Measurements from ENCODE around the gene COMT.

DNA sequence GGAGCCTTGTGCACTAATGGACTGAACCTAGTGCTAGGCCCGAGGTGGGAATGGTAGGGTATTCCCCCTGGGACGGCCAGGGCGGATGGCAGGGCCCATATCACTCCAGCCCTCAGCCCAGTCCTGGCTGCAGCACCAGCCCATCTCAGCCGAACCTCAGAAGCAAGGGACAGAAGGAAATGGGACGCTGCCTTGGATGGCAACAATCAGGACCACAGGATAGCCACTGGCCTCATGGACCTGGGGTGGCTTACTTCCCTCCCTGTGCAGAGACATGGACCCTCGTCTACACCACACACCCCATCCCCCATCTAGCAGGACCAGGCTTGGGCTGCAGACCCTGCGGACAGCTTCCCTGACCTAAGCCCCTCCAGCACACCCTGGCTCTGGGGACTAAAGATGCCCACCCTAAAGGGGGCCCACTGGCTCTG lies 50.9 kb downstream of the COMT start:
- TF ChIP-seq POLR2A (IDR thresholded peaks at IDR 0.05): no peak
- TF ChIP-seq, protein P1, sequence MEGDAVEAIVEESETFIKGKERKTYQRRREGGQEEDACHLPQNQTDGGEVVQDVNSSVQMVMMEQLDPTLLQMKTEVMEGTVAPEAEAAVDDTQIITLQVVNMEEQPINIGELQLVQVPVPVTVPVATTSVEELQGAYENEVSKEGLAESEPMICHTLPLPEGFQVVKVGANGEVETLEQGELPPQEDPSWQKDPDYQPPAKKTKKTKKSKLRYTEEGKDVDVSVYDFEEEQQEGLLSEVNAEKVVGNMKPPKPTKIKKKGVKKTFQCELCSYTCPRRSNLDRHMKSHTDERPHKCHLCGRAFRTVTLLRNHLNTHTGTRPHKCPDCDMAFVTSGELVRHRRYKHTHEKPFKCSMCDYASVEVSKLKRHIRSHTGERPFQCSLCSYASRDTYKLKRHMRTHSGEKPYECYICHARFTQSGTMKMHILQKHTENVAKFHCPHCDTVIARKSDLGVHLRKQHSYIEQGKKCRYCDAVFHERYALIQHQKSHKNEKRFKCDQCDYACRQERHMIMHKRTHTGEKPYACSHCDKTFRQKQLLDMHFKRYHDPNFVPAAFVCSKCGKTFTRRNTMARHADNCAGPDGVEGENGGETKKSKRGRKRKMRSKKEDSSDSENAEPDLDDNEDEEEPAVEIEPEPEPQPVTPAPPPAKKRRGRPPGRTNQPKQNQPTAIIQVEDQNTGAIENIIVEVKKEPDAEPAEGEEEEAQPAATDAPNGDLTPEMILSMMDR (IDR thresholded peaks at IDR 0.05): no peak
